Measurements from ENCODE around the gene MCM6. TPM values are rescaled to one million over a fixed set of nuclear protein-coding genes. Genes with fewer than 3 reads are reported as not detected.

Gene MCM6
- total RNA-seq, 1 experiment from 2014 or later, result 101 TPM

GRCh38 chr2:135850892-135851668, 25.2 kb downstream of the MCM6 start:
- BruUV-seq (replicated peaks), result no TSS peak
- Histone ChIP-seq H3K36me3 (ENCODE audit: insufficient read depth, low read length, poor library complexity, severe bottlenecking) (peaks cover 89% of the 10 kb centered on the region), H3K9me3 (ENCODE audit: low read depth, low read length, poor library complexity, severe bottlenecking) (no peaks in the 10 kb centered on the region), H3K4me1 (ENCODE audit: insufficient read depth, low read length, poor library complexity, severe bottlenecking) (no peaks in the 10 kb centered on the region), H3K4me3 (ENCODE audit: low read depth, low read length, poor library complexity, severe bottlenecking) (no peak overlapping the region), H3K27me3 (replicated peaks; ENCODE audit: insufficient read depth, low read depth, low read length, poor library complexity) (no peaks in the 10 kb centered on the region), H3K27ac (ENCODE audit: low read depth, low read length, poor library complexity, severe bottlenecking) (no peak overlapping the region)
- no peak for DNase-seq (ENCODE audit: low spot score)
- TF ChIP-seq CTCF (conservative IDR thresholded peaks at IDR 0.05; ENCODE audit: low read depth, low read length) (no peak), EZH2 (IDR thresholded peaks at IDR 0.05; ENCODE audit: borderline replicate concordance, low read depth, low read length, poor library complexity, severe bottlenecking) (no peak)
- ChIA-PET CTCF (no interaction called here), POLR2A (ENCODE audit: low non-redundant PET) (interaction anchor here (0.6 kb wide), 1 partner anchor 925 kb away, joined by 29 read pairs; no protein-coding TSS in a partner anchor)
- intact Hi-C loops (cut with micrococcal nuclease; ENCODE audit: unreplicated experiment), result no loop called here

- H3K4me3 ChIP-seq (ENCODE audit: low read depth, low read length, poor library complexity, severe bottlenecking), result no peak overlapping the region
- peaks cover 97% of the 10 kb centered on the region for H3K36me3 ChIP-seq (ENCODE audit: insufficient read depth, low read length, poor library complexity, severe bottlenecking)
- no peak for DNase-seq (ENCODE audit: low spot score)
- no TSS peak for BruUV-seq (replicated peaks)
- H3K4me1 ChIP-seq (ENCODE audit: insufficient read depth, low read length, poor library complexity, severe bottlenecking), result no peaks in the 10 kb centered on the region
- CTCF ChIA-PET, result interaction anchor here (0.6 kb wide), 1 partner anchor 65 kb away, joined by 3 read pairs; no protein-coding TSS in a partner anchor
- TF ChIP-seq CTCF (conservative IDR thresholded peaks at IDR 0.05; ENCODE audit: low read depth, low read length), result no peak
- TF ChIP-seq EZH2 (IDR thresholded peaks at IDR 0.05; ENCODE audit: borderline replicate concordance, low read depth, low read length, poor library complexity, severe bottlenecking), result no peak
- no peaks in the 10 kb centered on the region for H3K27me3 ChIP-seq (replicated peaks; ENCODE audit: insufficient read depth, low read depth, low read length, poor library complexity)
- POLR2A ChIA-PET (ENCODE audit: low non-redundant PET), result no interaction called here
- intact Hi-C loops (cut with micrococcal nuclease; ENCODE audit: unreplicated experiment), result no loop called here
- no peaks in the 10 kb centered on the region for H3K9me3 ChIP-seq (ENCODE audit: low read depth, low read length, poor library complexity, severe bottlenecking)
- no peak overlapping the region for H3K27ac ChIP-seq (ENCODE audit: low read depth, low read length, poor library complexity, severe bottlenecking)
Measured at GRCh38 chr2:135849087-135849486, 27.2 kb downstream of the MCM6 start.

GRCh38 chr2:135845997-135846396, 30.2 kb downstream of the MCM6 start:
- Histone ChIP-seq H3K36me3 (ENCODE audit: insufficient read depth, low read length, poor library complexity, severe bottlenecking) (peaks cover 88% of the 10 kb centered on the region), H3K4me3 (ENCODE audit: low read depth, low read length, poor library complexity, severe bottlenecking) (no peak overlapping the region), H3K27ac (ENCODE audit: low read depth, low read length, poor library complexity, severe bottlenecking) (no peak overlapping the region), H3K27me3 (replicated peaks; ENCODE audit: insufficient read depth, low read depth, low read length, poor library complexity) (no peaks in the 10 kb centered on the region), H3K4me1 (ENCODE audit: insufficient read depth, low read length, poor library complexity, severe bottlenecking) (no peaks in the 10 kb centered on the region), H3K9me3 (ENCODE audit: low read depth, low read length, poor library complexity, severe bottlenecking) (no peaks in the 10 kb centered on the region)
- POLR2A ChIA-PET (ENCODE audit: low non-redundant PET), result no interaction called here
- intact Hi-C loops (cut with micrococcal nuclease; ENCODE audit: unreplicated experiment), result no loop called here
- no TSS peak for BruUV-seq (replicated peaks)
- DNase-seq (ENCODE audit: low spot score), result no peak
- CTCF ChIA-PET, result no interaction called here
- TF ChIP-seq EZH2 (IDR thresholded peaks at IDR 0.05; ENCODE audit: borderline replicate concordance, low read depth, low read length, poor library complexity, severe bottlenecking) (no peak), CTCF (conservative IDR thresholded peaks at IDR 0.05; ENCODE audit: low read depth, low read length) (no peak)

All from A673 (cell line).